ENCODE data around the gene SLC34A2.

DNA sequence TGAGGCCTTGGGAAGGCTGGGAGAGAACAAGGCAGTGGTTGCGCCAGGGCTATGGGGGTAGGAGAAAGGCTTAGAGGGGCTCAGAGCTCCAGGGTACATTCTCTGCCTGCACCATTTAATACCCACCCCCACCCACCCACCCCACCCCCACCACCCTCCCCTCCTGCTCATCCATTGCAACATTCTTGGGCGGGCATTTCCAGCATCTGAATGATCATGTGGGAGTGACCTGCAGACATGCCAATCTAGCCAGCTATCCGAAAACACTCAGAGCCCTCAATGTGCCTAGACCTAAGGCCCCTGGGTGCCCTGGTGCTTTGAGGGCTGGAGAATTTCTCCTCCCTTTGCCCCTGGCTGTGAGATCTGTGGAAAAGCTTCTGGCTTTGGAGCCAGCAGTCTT lies 3.1 kb downstream of the SLC34A2 start:
- TF ChIP-seq CTCF (IDR thresholded peaks at IDR 0.05) = no peak
- TF ChIP-seq ZFX (IDR thresholded peaks at IDR 0.05; ENCODE audit: borderline replicate concordance) = no peak
